Glutamatergic neuron (in vitro differentiated cells): ENCODE data around the gene RPRD1A. TPM values are rescaled to one million over a fixed set of nuclear protein-coding genes. Genes with fewer than 3 reads are reported as not detected.
"Not testable (repeated sequence)": the region's sequence is repeated elsewhere in the genome, so short reads cannot be mapped to it uniquely, and the experiment has no call there.

Experiments used
- DNase-seq: peaks from one replicate; pipeline ENCODE4 v3.0.0; 2022
- H3K27ac Mint-ChIP-seq: one replicate; pipeline ENCODE4 v1.8.0; 2020; ENCODE audit warnings: mild to moderate bottlenecking, mixed read lengths, inconsistent platforms; ENCODE audit not compliant: unreplicated experiment
- H3K27me3 Mint-ChIP-seq: one replicate; pipeline ENCODE4 v1.8.0; 2020; ENCODE audit warnings: mild to moderate bottlenecking, moderate library complexity, mixed read lengths, inconsistent platforms; ENCODE audit not compliant: unreplicated experiment
- H3K36me3 Mint-ChIP-seq: one replicate; pipeline ENCODE4 v1.8.0; 2020; ENCODE audit warnings: mild to moderate bottlenecking, mixed read lengths, inconsistent platforms; ENCODE audit not compliant: unreplicated experiment
- H3K4me1 Mint-ChIP-seq: one replicate; pipeline ENCODE4 v1.8.0; 2020; ENCODE audit warnings: mild to moderate bottlenecking, low read depth, mixed read lengths, inconsistent platforms; ENCODE audit not compliant: unreplicated experiment
- H3K4me3 Mint-ChIP-seq: one replicate; pipeline ENCODE4 v1.8.0; 2020; ENCODE audit warnings: mild to moderate bottlenecking, mixed read lengths, inconsistent platforms; ENCODE audit not compliant: unreplicated experiment
- H3K9me3 Mint-ChIP-seq: one replicate; pipeline ENCODE4 v1.8.0; 2020; ENCODE audit warnings: mild to moderate bottlenecking, moderate library complexity, mixed read lengths, inconsistent platforms; ENCODE audit not compliant: unreplicated experiment
- CTCF ChIP-seq: fragments of 200-600 bp; sonication (generic); IDR thresholded peaks from one replicate; pipeline ENCODE4 v1.5.0; 2021; ENCODE audit not compliant: partially characterized antibody, unreplicated experiment
- long read RNA-seq: library from polyadenylated mRNA; unstranded; transcript quantifications from one replicate; pipeline ENCODE4 v2.0.0, GENCODE V29; 2020; ENCODE audit not compliant: unreplicated experiment
- total RNA-seq: library from RNA; stranded (reverse); fragmentation: NEBNext Ultra II Directional; extraction: Animal tissue kit (Norgen Biotek cat#: 25700); gene quantifications from one replicate; pipeline ENCODE4 v1.2.1, GENCODE V29; 2021; ENCODE audit not compliant: unreplicated experiment

The RPRD1A gene
- total RNA-seq: 68.8 TPM
- long read RNA-seq, full-length matches to known transcripts: 3 of 12 reads
- long read RNA-seq, partial matches to known transcripts: 2 of 12 reads
- long read RNA-seq, other reads (novel, unspliced or antisense): 7 of 12 reads

- Mint-ChIP-seq H3K27me3 (no peaks in the 10 kb centered on the region), H3K4me1 (peaks cover 17% of the 10 kb centered on the region), H3K36me3 (no peaks in the 10 kb centered on the region), H3K27ac (peak within 1 kb of the TSS; percentile 80), H3K4me3 (peak within 1 kb of the TSS; percentile 95), H3K9me3 (peaks cover 2% of the 10 kb centered on the region)
- DNase-seq: peak; percentile 100
- TF ChIP-seq CTCF: no peak
Measured at GRCh38 chr18:36067055-36067957, at the start of gene RPRD1A. TSS of gene RPRD1A (minus strand) at chr18:36067559. CDS start at chr18:36067404, 155 bp downstream.

GRCh38 chr18:36116771-36117170 is 49.4 kb upstream of the RPRD1A start:
- not testable (repeated sequence) for DNase-seq, H3K9me3 Mint-ChIP-seq, H3K27me3 Mint-ChIP-seq, H3K27ac Mint-ChIP-seq, H3K4me3 Mint-ChIP-seq, H3K36me3 Mint-ChIP-seq, H3K4me1 Mint-ChIP-seq

- no peak for DNase-seq
- peaks cover 3% of the 10 kb centered on the region for H3K27me3 Mint-ChIP-seq
- H3K27ac Mint-ChIP-seq: no peak overlapping the region
- no peaks in the 10 kb centered on the region for H3K36me3 Mint-ChIP-seq
- H3K4me1 Mint-ChIP-seq: no peaks in the 10 kb centered on the region
- no peaks in the 10 kb centered on the region for H3K9me3 Mint-ChIP-seq
- TF ChIP-seq CTCF: no peak
- no peak overlapping the region for H3K4me3 Mint-ChIP-seq
Measured at GRCh38 chr18:36114738-36115137, 47.4 kb upstream of the RPRD1A start.

- no peak for TF ChIP-seq CTCF
- H3K9me3 Mint-ChIP-seq: no peaks in the 10 kb centered on the region
- H3K4me3 Mint-ChIP-seq: no peak overlapping the region
- H3K27me3 Mint-ChIP-seq: peaks cover 3% of the 10 kb centered on the region
- no peak overlapping the region for H3K27ac Mint-ChIP-seq
- H3K36me3 Mint-ChIP-seq: no peaks in the 10 kb centered on the region
- no peak for DNase-seq
- no peaks in the 10 kb centered on the region for H3K4me1 Mint-ChIP-seq
Measured at GRCh38 chr18:36114251-36114650, 46.9 kb upstream of the RPRD1A start.

GRCh38 chr18:36112302-36112701 is 44.9 kb upstream of the RPRD1A start:
- no peaks in the 10 kb centered on the region for H3K9me3 Mint-ChIP-seq
- no peaks in the 10 kb centered on the region for H3K4me1 Mint-ChIP-seq
- no peak overlapping the region for H3K4me3 Mint-ChIP-seq

More at GRCh38 chr18:36112302-36112701, 44.9 kb upstream of the RPRD1A start:
- DNase-seq: no peak
- no peaks in the 10 kb centered on the region for H3K36me3 Mint-ChIP-seq
- TF ChIP-seq CTCF: no peak
- H3K27ac Mint-ChIP-seq: no peak overlapping the region
- H3K27me3 Mint-ChIP-seq: no peaks in the 10 kb centered on the region
